GM12878 (cell line): ENCODE data around the gene CD1D. TPM values are rescaled to one million over a fixed set of nuclear protein-coding genes. Genes with fewer than 3 reads are reported as not detected.
A peak's percentile ranks its signal among the peaks of the same experiment; 100 is the strongest.

ENCODE experiments used
- CEBPB ChIP-seq, 2 experiments: fragments of 150-350 bp in 1 of 2; IDR thresholded peaks; 2 replicates each; pipeline ENCODE4 v1.6.1; 2012 to 2014; ENCODE audit warnings: low read depth in 2 of 2, low read length in 2 of 2, borderline replicate concordance in 1 of 2, inconsistent platforms in 1 of 2
- CEBPZ ChIP-seq: fragments of 150-350 bp; IDR thresholded peaks from 2 replicates; pipeline ENCODE4 v1.6.1; 2016; ENCODE audit warnings: low read depth, low read length
- ESRRA ChIP-seq: IDR thresholded peaks from 2 replicates; pipeline ENCODE4 v1.6.1; 2012; ENCODE audit warnings: mild to moderate bottlenecking, low read length, improper control_type of control experiment
- FOXM1 ChIP-seq: IDR thresholded peaks from 2 replicates; pipeline ENCODE4 v1.6.1; 2012; ENCODE audit warnings: low read depth, mild to moderate bottlenecking, inconsistent platforms, low read length, moderate library complexity
- IRF4 ChIP-seq: IDR thresholded peaks from 2 replicates; pipeline ENCODE4 v1.6.1; 2011; ENCODE audit warnings: low read depth, low read length
- KDM1A ChIP-seq: fragments of 200-600 bp; sonication (generic); IDR thresholded peaks from 2 replicates; pipeline ENCODE4 v1.6.1; 2016; ENCODE audit warnings: borderline replicate concordance
- MTA2 ChIP-seq: fragments of 450-650 bp; IDR thresholded peaks from 2 replicates; pipeline ENCODE4 v1.6.1; 2016; ENCODE audit warnings: low read depth, mild to moderate bottlenecking, moderate library complexity
- MTA3 ChIP-seq: IDR thresholded peaks from 2 replicates; pipeline ENCODE4 v1.6.1; 2012; ENCODE audit warnings: low read length, inconsistent platforms, borderline replicate concordance
- NFIC ChIP-seq: IDR thresholded peaks from 2 replicates; pipeline ENCODE4 v1.6.1; 2012; ENCODE audit warnings: low read depth, mild to moderate bottlenecking, inconsistent platforms, low read length, moderate library complexity
- NR2C1 ChIP-seq: fragments of 450-650 bp; IDR thresholded peaks from 2 replicates; pipeline ENCODE4 v1.6.1; 2017; ENCODE audit warnings: antibody characterized with exemption, mild to moderate bottlenecking, moderate library complexity
- PBX3 ChIP-seq: IDR thresholded peaks from 2 replicates; pipeline ENCODE4 v1.6.1; 2011; ENCODE audit warnings: mild to moderate bottlenecking, low read depth, low read length, moderate library complexity; ENCODE audit not compliant: insufficient replicate concordance
- RAD51 ChIP-seq: fragments of 450-650 bp; IDR thresholded peaks from 2 replicates; pipeline ENCODE4 v1.6.1; 2016; ENCODE audit warnings: moderate library complexity, mild to moderate bottlenecking, inconsistent platforms
- SPI1 ChIP-seq: IDR thresholded peaks from 2 replicates; pipeline ENCODE4 v1.6.1; 2011; ENCODE audit warnings: low read depth, mild to moderate bottlenecking, low read length, moderate library complexity, borderline replicate concordance; ENCODE audit not compliant: insufficient read depth
- STAT3 ChIP-seq: IDR thresholded peaks from 2 replicates; pipeline ENCODE4 v1.6.1; 2011; ENCODE audit warnings: low read depth, low read length, improper control_type of control experiment
- TBL1XR1 ChIP-seq: IDR thresholded peaks from 2 replicates; pipeline ENCODE4 v1.6.1; 2012; ENCODE audit warnings: low read depth, low read length, improper control_type of control experiment
- TCF7 ChIP-seq: IDR thresholded peaks from 2 replicates; pipeline ENCODE4 v1.6.1; 2014; ENCODE audit warnings: antibody characterized with exemption, borderline replicate concordance
- YBX1 ChIP-seq: fragments of 450-650 bp; IDR thresholded peaks from 2 replicates; pipeline ENCODE4 v1.6.1; 2016; ENCODE audit warnings: antibody characterized with exemption
- ZNF24 ChIP-seq: fragments of 450-650 bp; IDR thresholded peaks from 2 replicates; pipeline ENCODE4 v1.6.1; 2017; ENCODE audit warnings: antibody characterized with exemption, mild to moderate bottlenecking
- ZNF622 ChIP-seq: fragments of 450-650 bp; IDR thresholded peaks from 2 replicates; pipeline ENCODE4 v1.6.1; 2017; ENCODE audit warnings: mild to moderate bottlenecking, inconsistent platforms
- ZNF687 ChIP-seq: fragments of 450-650 bp; IDR thresholded peaks from 2 replicates; pipeline ENCODE4 v1.6.1; 2017; ENCODE audit warnings: mild to moderate bottlenecking, moderate library complexity
- polyA plus RNA-seq, 11 experiments: library from polyadenylated mRNA; depleted of rRNA in 4 of 11; unstranded in 6 of 11; stranded (reverse) in 5 of 11; fragments of >200 nt; fragmentation: Nextera tagmentation in 4 of 11; fragmentation: Illumina TruSeq in 1 of 11; extraction: Ambion mirVana in 4 of 11; extraction: Trizol in 1 of 11; gene quantifications; 1 replicate in 1 of 11; 2 replicates in 10 of 11; pipeline versions ENCODE4 v1.2.1 to v1.2.3, GENCODE V29; 2011 to 2016; ENCODE audit warnings: inconsistent platforms in 2 of 11, missing spikeins in 2 of 11, low read depth in 1 of 11
- total RNA-seq, 4 experiments: library from RNA; depleted of rRNA in 3 of 4; stranded (reverse); fragments of >200 nt in 3 of 4; fragmentation: Illumina TruSeq in 1 of 4; extraction: Trizol in 1 of 4; gene quantifications; 2 replicates each; pipeline versions ENCODE4 v1.2.1 to v1.2.3, GENCODE V29; 2013 to 2021

Gene CD1D
- total and polyA plus RNA-seq, 10 of the 15 experiments (the other 5 are each of a cell fraction or from before 2014, with no cell fraction given), result 0.21 to 1.4 (median 0.73) TPM; not detected in 2

- TF ChIP-seq ZNF687 (no peak), TCF7 (peak; percentile 79), ESRRA (no peak), KDM1A (no peak), NR2C1 (no peak), ZNF622 (no peak; the same call in 1 of the 2 replicates), IRF4 (peak; percentile 75), FOXM1 (peak; percentile 73; the same call in 1 of the 2 replicates), PBX3 (no peak), SPI1 (peak; percentile 94), NFIC (peak; percentile 93), RAD51 (0 out of 2 replicates have a peak, but pooled peaks have one; percentile 19), YBX1 (peak; percentile 46; the same call in 1 of the 2 replicates), ZNF24 (no peak), CEBPZ (no peak), MTA2 (peak; percentile 66), TBL1XR1 (peak; percentile 97), CEBPB (IDR thresholded peaks at IDR 0.05; ENCODE audit: borderline replicate concordance in 1 of 2, low read depth in 2 of 2, low read length in 2 of 2) (peak in 1 of 2 experiments; percentile 82; a peak in 1 of 4 replicates), MTA3 (peak; percentile 94), STAT3 (no peak)
Observed at GRCh38 chr1:158163000-158163947, 17.4 kb upstream of the CD1D start (continued).
